Testis (tissue), 3 donors: ENCODE data around the gene HOXB3. TPM values are rescaled to one million over a fixed set of nuclear protein-coding genes. Genes with fewer than 3 reads are reported as not detected.

Experiments used
- DNase-seq: peaks from one replicate; pipeline ENCODE4 v3.0.0-alpha.2; 2019
- H3K27ac ChIP-seq, 2 donors: fragments of 200-600 bp; sonication (generic); one replicate each; pipeline ENCODE4 v1.5.1; 2019
- H3K27me3 ChIP-seq: fragments of 200-600 bp; sonication (generic); one replicate; pipeline ENCODE4 v1.5.1; 2019
- H3K36me3 ChIP-seq: fragments of 200-600 bp; sonication (generic); one replicate; pipeline ENCODE4 v1.5.1; 2017; ENCODE audit warnings: low read depth; ENCODE audit errors: missing control alignments
- H3K4me1 ChIP-seq: fragments of 200-600 bp; sonication (generic); one replicate; pipeline ENCODE4 v1.5.1; 2019
- H3K4me3 ChIP-seq, 2 donors: fragments of 200-600 bp; sonication (generic); one replicate each; pipeline ENCODE4 v1.5.1; 2017 to 2019
- H3K9me3 ChIP-seq: fragments of 200-600 bp; sonication (generic); one replicate; pipeline ENCODE4 v1.5.1; 2017
- POLR2A ChIP-seq: fragments of 450-650 bp; IDR thresholded peaks from one replicate; pipeline ENCODE4 v1.6.1; 2017; ENCODE audit warnings: antibody characterized with exemption, mild to moderate bottlenecking, moderate library complexity
- WGBS, 2 donors: methylation state at CpG; one replicate each; pipeline ENCODE4 v1.1.5; 2018; 5-methylcytosine and 5-hydroxymethylcytosine counted together
- intact Hi-C: fragments of 100-400 bp; cut with DNase I; formaldehyde crosslinking; loops from one replicate; pipeline ENCODE4 v1.15.1; 2023; ENCODE audit warnings: low total_unique reads
- polyA plus RNA-seq: library from polyadenylated mRNA; stranded (reverse); fragments of 350-450 nt; fragmentation: Illumina TruSeq; extraction: RNeasy Lipid Tissue Mini Kit (QIAGEN cat#74804); gene quantifications from one replicate; pipeline ENCODE4 v1.2.3, GENCODE V29; 2014; ENCODE audit warnings: low read depth, low replicate concordance; ENCODE audit not compliant: insufficient read depth
- total RNA-seq, 2 donors: library from RNA; depleted of rRNA; stranded (reverse); fragments of >200 nt; gene quantifications; one replicate each; pipeline ENCODE4 v1.2.3, GENCODE V29; 2016
- TF ChIP-seq, protein P1 (sequence below), 3 experiments: fragments of 450-650 bp in 2 of 3; fragments of 200-600 bp in 1 of 3; sonication (generic) in 1 of 3; IDR thresholded peaks; one replicate each; pipeline ENCODE4 v1.5.1; 2016 to 2019; ENCODE audit warnings: antibody characterized with exemption in 3 of 3, mild to moderate bottlenecking in 2 of 3, moderate library complexity in 1 of 3

Gene HOXB3
- total and polyA plus RNA-seq, 3 donors from 2014 or later: 9.2 to 11.4 (median 10.6) TPM

DNA sequence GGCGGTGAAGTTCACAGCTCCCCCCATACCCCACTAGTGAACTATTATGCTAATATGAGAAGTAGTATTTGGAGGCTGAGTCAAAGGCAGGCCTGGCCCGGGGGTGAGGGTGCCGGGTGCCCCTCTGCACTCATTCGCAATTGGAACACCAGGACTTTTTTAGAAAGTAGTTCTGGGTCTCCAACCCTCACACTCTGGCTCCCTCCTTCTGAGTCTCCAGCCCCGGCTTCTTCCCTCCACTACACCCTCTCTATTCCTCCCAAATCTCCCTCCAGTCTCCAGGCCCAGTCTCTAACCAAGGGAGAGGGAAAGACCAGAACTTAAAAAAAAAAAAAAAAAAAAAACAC, 33.8 kb downstream of the HOXB3 start:
- Histone ChIP-seq H3K36me3 (no peaks in the 10 kb centered on the region), H3K4me3 (no peak overlapping the region), H3K9me3 (no peaks in the 10 kb centered on the region), H3K27me3 (no peaks in the 10 kb centered on the region), H3K27ac (no peak overlapping the region), H3K4me1 (no peaks in the 10 kb centered on the region)
- intact Hi-C loops: no loop called here
- DNase-seq: no peak
- no peak for TF ChIP-seq POLR2A
- TF ChIP-seq, protein P1, sequence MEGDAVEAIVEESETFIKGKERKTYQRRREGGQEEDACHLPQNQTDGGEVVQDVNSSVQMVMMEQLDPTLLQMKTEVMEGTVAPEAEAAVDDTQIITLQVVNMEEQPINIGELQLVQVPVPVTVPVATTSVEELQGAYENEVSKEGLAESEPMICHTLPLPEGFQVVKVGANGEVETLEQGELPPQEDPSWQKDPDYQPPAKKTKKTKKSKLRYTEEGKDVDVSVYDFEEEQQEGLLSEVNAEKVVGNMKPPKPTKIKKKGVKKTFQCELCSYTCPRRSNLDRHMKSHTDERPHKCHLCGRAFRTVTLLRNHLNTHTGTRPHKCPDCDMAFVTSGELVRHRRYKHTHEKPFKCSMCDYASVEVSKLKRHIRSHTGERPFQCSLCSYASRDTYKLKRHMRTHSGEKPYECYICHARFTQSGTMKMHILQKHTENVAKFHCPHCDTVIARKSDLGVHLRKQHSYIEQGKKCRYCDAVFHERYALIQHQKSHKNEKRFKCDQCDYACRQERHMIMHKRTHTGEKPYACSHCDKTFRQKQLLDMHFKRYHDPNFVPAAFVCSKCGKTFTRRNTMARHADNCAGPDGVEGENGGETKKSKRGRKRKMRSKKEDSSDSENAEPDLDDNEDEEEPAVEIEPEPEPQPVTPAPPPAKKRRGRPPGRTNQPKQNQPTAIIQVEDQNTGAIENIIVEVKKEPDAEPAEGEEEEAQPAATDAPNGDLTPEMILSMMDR (IDR thresholded peaks at IDR 0.05): no peak
- WGBS, 2 donors: 39 to 56% methylated on average over 5 of the region's 5 CpGs

DNA sequence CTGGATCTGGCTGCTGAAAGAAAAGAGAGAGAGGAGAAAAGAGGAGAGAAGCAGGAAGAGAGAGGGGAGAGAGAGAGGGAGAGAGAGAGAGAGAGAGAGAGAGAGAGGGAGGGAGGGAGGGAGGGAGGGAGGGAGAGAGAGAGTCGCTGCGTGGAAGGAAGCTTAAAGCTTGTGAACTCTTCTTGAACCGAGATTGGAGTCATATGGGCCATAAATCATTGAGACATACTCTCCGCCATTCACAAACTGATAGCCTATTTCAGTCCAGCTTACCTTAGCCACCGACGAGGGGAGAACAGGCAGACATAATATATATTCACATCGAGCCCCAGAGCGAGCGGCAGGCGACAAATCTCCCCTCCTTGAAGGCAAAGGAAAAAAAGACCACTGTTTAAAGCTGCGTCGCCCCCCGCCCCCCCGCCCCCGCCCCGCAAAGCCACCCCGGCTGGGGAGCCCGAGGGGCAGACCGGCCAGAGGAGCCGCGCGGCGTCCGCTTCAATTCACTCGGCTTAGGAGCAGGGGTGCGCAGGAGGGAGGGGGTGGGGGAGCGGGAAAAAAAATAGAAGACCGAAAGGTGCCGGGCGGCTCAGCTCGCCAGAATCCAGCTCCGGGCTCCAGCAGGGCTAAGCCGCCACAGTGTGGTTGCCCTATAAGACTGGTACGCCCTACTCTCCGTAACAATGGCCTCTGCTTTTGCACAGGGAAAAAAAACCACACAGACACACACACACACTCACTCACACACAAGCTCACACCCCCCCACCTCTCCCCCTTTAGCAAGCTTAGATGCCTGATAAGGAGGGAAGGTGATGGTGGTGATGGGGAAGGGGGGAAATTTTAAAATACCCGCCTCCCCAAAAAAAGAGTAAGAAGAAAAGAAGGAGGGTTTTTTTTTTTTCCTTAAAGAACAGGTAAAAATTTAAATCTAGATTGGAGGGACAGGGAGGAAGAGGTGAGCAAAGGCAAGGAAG, 34.5 kb downstream of the HOXB3 start:
- WGBS, 2 donors: 6 to 10% methylated on average over 32 to 36 of the region's 36 CpGs
- DNase-seq: no peak
- Histone ChIP-seq H3K27me3 (no peaks in the 10 kb centered on the region), H3K4me3 (peak overlapping the region; percentile 21 to 38), H3K4me1 (no peaks in the 10 kb centered on the region), H3K9me3 (no peaks in the 10 kb centered on the region), H3K27ac (no peak overlapping the region), H3K36me3 (no peaks in the 10 kb centered on the region)
- TF ChIP-seq, protein P1 (IDR thresholded peaks at IDR 0.05): no peak
- no peak for TF ChIP-seq POLR2A
- intact Hi-C loops: no loop called here

- WGBS, 2 donors: 16 to 17% methylated on average over 44 of the region's 44 CpGs
- no peaks in the 10 kb centered on the region for H3K36me3 ChIP-seq
- no peaks in the 10 kb centered on the region for H3K4me1 ChIP-seq
- intact Hi-C loops: no loop called here
- peak overlapping the region in 1 of 2 donors; percentile 38 for H3K4me3 ChIP-seq
- no peak for DNase-seq
- no peaks in the 10 kb centered on the region for H3K27me3 ChIP-seq
- TF ChIP-seq, protein P1 (IDR thresholded peaks at IDR 0.05): no peak
- TF ChIP-seq POLR2A: no peak
- no peaks in the 10 kb centered on the region for H3K9me3 ChIP-seq
- H3K27ac ChIP-seq: no peak overlapping the region
Measured at GRCh38 chr17:48554412-48555257, 35.4 kb downstream of the HOXB3 start.

DNA sequence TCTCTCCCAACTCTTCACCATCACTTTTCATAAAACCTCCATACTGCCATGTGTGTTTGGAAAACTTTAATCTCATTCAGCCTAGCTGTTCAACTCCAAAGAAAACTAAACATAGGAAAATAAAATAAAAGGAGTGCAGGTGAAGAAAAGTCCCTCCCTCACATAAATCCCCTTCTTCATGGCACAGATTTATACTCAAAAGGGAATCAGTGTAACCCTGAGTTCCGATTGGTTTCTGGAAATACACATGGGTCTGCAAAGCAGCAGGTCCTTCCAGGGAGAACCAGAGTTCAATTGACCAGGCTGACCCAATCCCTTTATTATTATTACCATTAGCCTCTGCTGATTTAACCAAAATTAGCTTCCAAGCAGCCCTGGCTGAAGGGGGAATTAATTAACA, 36.2 kb downstream of the HOXB3 start:
- intact Hi-C loops: no loop called here
- Histone ChIP-seq H3K4me3 (no peak overlapping the region), H3K27ac (no peak overlapping the region), H3K27me3 (no peaks in the 10 kb centered on the region), H3K9me3 (no peaks in the 10 kb centered on the region), H3K36me3 (no peaks in the 10 kb centered on the region), H3K4me1 (no peaks in the 10 kb centered on the region)
- 24 to 64% methylated on average over 1 of the region's 1 CpG for WGBS, 2 donors
- TF ChIP-seq POLR2A: no peak
- TF ChIP-seq, protein P1 (IDR thresholded peaks at IDR 0.05): no peak
- DNase-seq: no peak
